ENCODE measurements around the gene IQGAP2.
A peak's percentile ranks its signal among the peaks of the same experiment; 100 is the strongest.

Gene IQGAP2

GRCh38 chr5:76524101-76524835 is 121.2 kb downstream of the IQGAP2 start:
- Histone ChIP-seq H3K27me3 (ENCODE audit: insufficient read depth, insufficient read length) (no peaks in the 10 kb centered on the region), H3K4me1 (ENCODE audit: insufficient read depth, insufficient read length) (peaks cover 6% of the 10 kb centered on the region), H3K9me3 (ENCODE audit: insufficient read depth, low read length) (no peaks in the 10 kb centered on the region), H3K9ac (ENCODE audit: insufficient read length, low read depth) (no peak overlapping the region), H3K4me3 (ENCODE audit: insufficient read length, low read depth) (no peak overlapping the region), H3K36me3 (ENCODE audit: insufficient read depth, insufficient read length, low read length) (no peaks in the 10 kb centered on the region)
- DNase-seq (ENCODE audit: low read depth, low spot score), result peak; percentile 28
- TF ChIP-seq YY1 (IDR thresholded peaks at IDR 0.05; ENCODE audit: insufficient read depth, insufficient read length), result no peak
- TF ChIP-seq ZNF274 (IDR thresholded peaks at IDR 0.05; ENCODE audit: low read depth, low read length), result no peak
- no peak for TF ChIP-seq SUZ12 (IDR thresholded peaks at IDR 0.05; ENCODE audit: extremely low read depth, insufficient read depth, insufficient read length)

GRCh38 chr5:76524868-76525267 is 121.8 kb downstream of the IQGAP2 start:
- Histone ChIP-seq H3K9ac (ENCODE audit: insufficient read length, low read depth) (no peak overlapping the region), H3K9me3 (ENCODE audit: insufficient read depth, low read length) (no peaks in the 10 kb centered on the region), H3K4me1 (ENCODE audit: insufficient read depth, insufficient read length) (peaks cover 6% of the 10 kb centered on the region), H3K4me3 (ENCODE audit: insufficient read length, low read depth) (no peak overlapping the region), H3K27me3 (ENCODE audit: insufficient read depth, insufficient read length) (no peaks in the 10 kb centered on the region), H3K36me3 (ENCODE audit: insufficient read depth, insufficient read length, low read length) (no peaks in the 10 kb centered on the region)
- TF ChIP-seq ZNF274 (IDR thresholded peaks at IDR 0.05; ENCODE audit: low read depth, low read length) (no peak), SUZ12 (IDR thresholded peaks at IDR 0.05; ENCODE audit: extremely low read depth, insufficient read depth, insufficient read length) (no peak), YY1 (IDR thresholded peaks at IDR 0.05; ENCODE audit: insufficient read depth, insufficient read length) (no peak)
- DNase-seq (ENCODE audit: low read depth, low spot score), result no peak

- no peaks in the 10 kb centered on the region for H3K36me3 ChIP-seq (ENCODE audit: insufficient read depth, insufficient read length, low read length)
- TF ChIP-seq YY1 (IDR thresholded peaks at IDR 0.05; ENCODE audit: insufficient read depth, insufficient read length), result no peak
- no peaks in the 10 kb centered on the region for H3K27me3 ChIP-seq (ENCODE audit: insufficient read depth, insufficient read length)
- no peak overlapping the region for H3K4me3 ChIP-seq (ENCODE audit: insufficient read length, low read depth)
- no peak for DNase-seq (ENCODE audit: low read depth, low spot score)
- H3K4me1 ChIP-seq (ENCODE audit: insufficient read depth, insufficient read length), result peaks cover 6% of the 10 kb centered on the region
- H3K9ac ChIP-seq (ENCODE audit: insufficient read length, low read depth), result no peak overlapping the region
- no peaks in the 10 kb centered on the region for H3K9me3 ChIP-seq (ENCODE audit: insufficient read depth, low read length)
Measured at GRCh38 chr5:76525956-76526355, 122.9 kb downstream of the IQGAP2 start.

- no peak for DNase-seq (ENCODE audit: low read depth, low spot score)
- Histone ChIP-seq H3K4me3 (ENCODE audit: insufficient read length, low read depth) (no peak overlapping the region), H3K4me1 (ENCODE audit: insufficient read depth, insufficient read length) (peaks cover 6% of the 10 kb centered on the region), H3K9me3 (ENCODE audit: insufficient read depth, low read length) (no peaks in the 10 kb centered on the region), H3K9ac (ENCODE audit: insufficient read length, low read depth) (no peak overlapping the region), H3K27me3 (ENCODE audit: insufficient read depth, insufficient read length) (no peaks in the 10 kb centered on the region), H3K36me3 (ENCODE audit: insufficient read depth, insufficient read length, low read length) (no peaks in the 10 kb centered on the region)
- no peak for TF ChIP-seq ZNF274 (IDR thresholded peaks at IDR 0.05; ENCODE audit: low read depth, low read length)
- no peak for TF ChIP-seq SUZ12 (IDR thresholded peaks at IDR 0.05; ENCODE audit: extremely low read depth, insufficient read depth, insufficient read length)
- no peak for TF ChIP-seq YY1 (IDR thresholded peaks at IDR 0.05; ENCODE audit: insufficient read depth, insufficient read length)
Measured at GRCh38 chr5:76526950-76527583, 124.0 kb downstream of the IQGAP2 start.

GRCh38 chr5:76527685-76528161 is 124.6 kb downstream of the IQGAP2 start:
- Histone ChIP-seq H3K4me3 (ENCODE audit: insufficient read length, low read depth) (no peak overlapping the region), H3K4me1 (ENCODE audit: insufficient read depth, insufficient read length) (peaks cover 6% of the 10 kb centered on the region), H3K36me3 (ENCODE audit: insufficient read depth, insufficient read length, low read length) (no peaks in the 10 kb centered on the region), H3K9me3 (ENCODE audit: insufficient read depth, low read length) (no peaks in the 10 kb centered on the region), H3K9ac (ENCODE audit: insufficient read length, low read depth) (no peak overlapping the region), H3K27me3 (ENCODE audit: insufficient read depth, insufficient read length) (no peaks in the 10 kb centered on the region)
- TF ChIP-seq ZNF274 (IDR thresholded peaks at IDR 0.05; ENCODE audit: low read depth, low read length) (no peak), SUZ12 (IDR thresholded peaks at IDR 0.05; ENCODE audit: extremely low read depth, insufficient read depth, insufficient read length) (no peak), YY1 (IDR thresholded peaks at IDR 0.05; ENCODE audit: insufficient read depth, insufficient read length) (no peak)
- DNase-seq (ENCODE audit: low read depth, low spot score), result no peak

GRCh38 chr5:76528547-76529331 is 125.7 kb downstream of the IQGAP2 start:
- H3K4me1 ChIP-seq (ENCODE audit: insufficient read depth, insufficient read length), result peaks cover 5% of the 10 kb centered on the region
- no peak overlapping the region for H3K4me3 ChIP-seq (ENCODE audit: insufficient read length, low read depth)
- DNase-seq (ENCODE audit: low read depth, low spot score), result no peak
- no peaks in the 10 kb centered on the region for H3K9me3 ChIP-seq (ENCODE audit: insufficient read depth, low read length)
- TF ChIP-seq ZNF274 (IDR thresholded peaks at IDR 0.05; ENCODE audit: low read depth, low read length) (no peak), SUZ12 (IDR thresholded peaks at IDR 0.05; ENCODE audit: extremely low read depth, insufficient read depth, insufficient read length) (no peak), YY1 (IDR thresholded peaks at IDR 0.05; ENCODE audit: insufficient read depth, insufficient read length) (no peak)
- H3K9ac ChIP-seq (ENCODE audit: insufficient read length, low read depth), result no peak overlapping the region
- no peaks in the 10 kb centered on the region for H3K36me3 ChIP-seq (ENCODE audit: insufficient read depth, insufficient read length, low read length)
- no peaks in the 10 kb centered on the region for H3K27me3 ChIP-seq (ENCODE audit: insufficient read depth, insufficient read length)
